Adipocyte (in vitro differentiated cells): Measurements from ENCODE around the gene IRF2BPL.
"Not testable (repeated sequence)": the region's sequence is repeated elsewhere in the genome, so short reads cannot be mapped to it uniquely, and the experiment has no call there.

Experiments
- DNase-seq: peaks from one replicate; pipeline ENCODE4 v3.0.0-alpha.2; 2015; ENCODE audit warnings: low read depth
- H3K27me3 ChIP-seq: replicated peaks from 2 replicates; pipeline ENCODE4 v1.7.0; 2013; ENCODE audit warnings: mild to moderate bottlenecking, low read length, moderate library complexity; ENCODE audit not compliant: control insufficient read depth, insufficient read depth
- H3K36me3 ChIP-seq: 2 replicates; pipeline ENCODE4 v1.7.0; 2013; ENCODE audit warnings: low read length, mild to moderate bottlenecking, moderate library complexity; ENCODE audit not compliant: control insufficient read depth, insufficient read depth, severe bottlenecking
- H3K4me1 ChIP-seq: 2 replicates; pipeline ENCODE4 v1.7.0; 2013; ENCODE audit warnings: mild to moderate bottlenecking, low read length, moderate library complexity; ENCODE audit not compliant: control insufficient read depth, insufficient read depth
- H3K4me3 ChIP-seq: 2 replicates; pipeline ENCODE4 v1.7.0; 2013; ENCODE audit warnings: mild to moderate bottlenecking, low read length, moderate library complexity
- H3K9ac ChIP-seq: 2 replicates; pipeline ENCODE4 v1.7.0; 2013; ENCODE audit warnings: mild to moderate bottlenecking, low read length, moderate library complexity
- H3K9me3 ChIP-seq: 2 replicates; pipeline ENCODE4 v1.7.0; 2013; ENCODE audit warnings: mild to moderate bottlenecking, low read length, moderate library complexity; ENCODE audit not compliant: control insufficient read depth

Gene IRF2BPL

GRCh38 chr14:77031759-77032490 lies 3.4 kb upstream of the IRF2BPL start:
- peak; percentile 87 for DNase-seq
- H3K36me3 ChIP-seq: no peaks in the 10 kb centered on the region
- H3K4me1 ChIP-seq: peaks cover 60% of the 10 kb centered on the region
- no peaks in the 10 kb centered on the region for H3K9me3 ChIP-seq
- H3K27me3 ChIP-seq: no peaks in the 10 kb centered on the region
- H3K9ac ChIP-seq: peak overlapping the region; percentile 96
- H3K4me3 ChIP-seq: peak overlapping the region; percentile 86

GRCh38 chr14:77027538-77028383 lies 747 bp downstream of the IRF2BPL start:
- Histone ChIP-seq H3K27me3 (no peaks in the 10 kb centered on the region), H3K9ac (peak overlapping the region; percentile 96), H3K4me3 (peak overlapping the region; percentile 89), H3K36me3 (peaks cover 4% of the 10 kb centered on the region), H3K9me3 (no peaks in the 10 kb centered on the region), H3K4me1 (peaks cover 57% of the 10 kb centered on the region)
- peak; percentile 85 for DNase-seq

GRCh38 chr14:77026930-77027537 lies 1.5 kb downstream of the IRF2BPL start:
- H3K9ac ChIP-seq: peak overlapping the region; percentile 96
- H3K36me3 ChIP-seq: peaks cover 4% of the 10 kb centered on the region
- H3K9me3 ChIP-seq: no peaks in the 10 kb centered on the region
- H3K27me3 ChIP-seq: no peaks in the 10 kb centered on the region
- H3K4me1 ChIP-seq: peaks cover 50% of the 10 kb centered on the region
- peak overlapping the region; percentile 89 for H3K4me3 ChIP-seq
- DNase-seq: peak; percentile 55

GRCh38 chr14:77026166-77026929 lies 2.2 kb downstream of the IRF2BPL start:
- peak overlapping the region; percentile 96 for H3K9ac ChIP-seq
- H3K36me3 ChIP-seq: peaks cover 4% of the 10 kb centered on the region
- peaks cover 43% of the 10 kb centered on the region for H3K4me1 ChIP-seq
- peak; percentile 61 for DNase-seq
- peak overlapping the region; percentile 89 for H3K4me3 ChIP-seq
- no peaks in the 10 kb centered on the region for H3K9me3 ChIP-seq
- H3K27me3 ChIP-seq: no peaks in the 10 kb centered on the region

- Histone ChIP-seq H3K27me3 (no peaks in the 10 kb centered on the region), H3K9ac (peak overlapping the region; percentile 96), H3K4me3 (peak overlapping the region; percentile 89), H3K4me1 (peaks cover 37% of the 10 kb centered on the region), H3K36me3 (peaks cover 4% of the 10 kb centered on the region), H3K9me3 (no peaks in the 10 kb centered on the region)
- DNase-seq: peak; percentile 32
Measured at GRCh38 chr14:77025744-77026165, 2.8 kb downstream of the IRF2BPL start.

- Histone ChIP-seq H3K4me3 (peak overlapping the region; percentile 89), H3K9ac (peak overlapping the region; percentile 96), H3K9me3 (no peaks in the 10 kb centered on the region), H3K27me3 (no peaks in the 10 kb centered on the region), H3K4me1 (peaks cover 23% of the 10 kb centered on the region), H3K36me3 (peaks cover 4% of the 10 kb centered on the region)
- peak; percentile 59 for DNase-seq
Measured at GRCh38 chr14:77024171-77024691, 4.3 kb downstream of the IRF2BPL start.

GRCh38 chr14:77023001-77023996 lies 5.2 kb downstream of the IRF2BPL start:
- Histone ChIP-seq H3K4me3 (peak overlapping the region; percentile 89), H3K4me1 (peaks cover 23% of the 10 kb centered on the region), H3K27me3 (no peaks in the 10 kb centered on the region), H3K9ac (peak overlapping the region; percentile 96), H3K36me3 (peaks cover 4% of the 10 kb centered on the region), H3K9me3 (no peaks in the 10 kb centered on the region)
- peak; percentile 73 for DNase-seq

- Histone ChIP-seq H3K27me3 (no peaks in the 10 kb centered on the region), H3K4me3 (no peak overlapping the region), H3K9ac (no peak overlapping the region), H3K36me3 (peaks cover 4% of the 10 kb centered on the region), H3K4me1 (peaks cover 32% of the 10 kb centered on the region), H3K9me3 (no peaks in the 10 kb centered on the region)
- no peak for DNase-seq
Measured at GRCh38 chr14:77022236-77022852, 6.2 kb downstream of the IRF2BPL start.

- H3K4me3 ChIP-seq, H3K9ac ChIP-seq, DNase-seq, H3K9me3 ChIP-seq, H3K27me3 ChIP-seq, H3K36me3 ChIP-seq: not testable (repeated sequence)
- peaks cover 33% of the 10 kb centered on the region for H3K4me1 ChIP-seq
Measured at GRCh38 chr14:77021424-77021823, 7.1 kb downstream of the IRF2BPL start.
